D721Med (cell line): ENCODE results near the gene PSMF1.
"Not testable (repeated sequence)": the region's sequence is repeated elsewhere in the genome, so short reads cannot be mapped to it uniquely, and the experiment has no call there.

ENCODE experiments used
- DNase-seq: peaks from one replicate; pipeline ENCODE4 v3.0.0; 2011; ENCODE audit warnings: low spot score; ENCODE audit not compliant: insufficient read length
- FAIRE-seq: peaks from 2 replicates; lab custom pipeline; 2011; peaks lifted over from hg19 to GRCh38; lab: Jason Lieb, UNC
- CTCF ChIP-seq: IDR thresholded peaks from 2 replicates; pipeline ENCODE4 v1.5.1; 2012; ENCODE audit warnings: mild to moderate bottlenecking, control low read depth; ENCODE audit not compliant: insufficient read depth; ENCODE audit errors: missing control alignments

The PSMF1 gene

GRCh38 chr20:1146957-1147356, 28.6 kb downstream of the PSMF1 start:
- TF ChIP-seq CTCF: no peak
- FAIRE-seq (no peak), DNase-seq (no peak)

GRCh38 chr20:1149812-1150211, 31.4 kb downstream of the PSMF1 start:
- not testable (repeated sequence) for DNase-seq, FAIRE-seq

- FAIRE-seq: no peak
- DNase-seq: no peak
- no peak for TF ChIP-seq CTCF
These were observed 31.8 kb downstream of the PSMF1 start for GRCh38 chr20:1150218-1150617.

GRCh38 chr20:1150968-1151367, 32.6 kb downstream of the PSMF1 start:
- no peak for TF ChIP-seq CTCF
- no peak for FAIRE-seq
- no peak for DNase-seq

GRCh38 chr20:1154226-1154625, 35.8 kb downstream of the PSMF1 start:
- TF ChIP-seq CTCF: no peak
- DNase-seq (no peak), FAIRE-seq (no peak)

GRCh38 chr20:1154691-1155090, 36.3 kb downstream of the PSMF1 start:
- TF ChIP-seq CTCF: no peak
- DNase-seq (no peak), FAIRE-seq (no peak)

- TF ChIP-seq CTCF: no peak
- no peak for DNase-seq
- FAIRE-seq: no peak
These were observed 36.9 kb downstream of the PSMF1 start for GRCh38 chr20:1155342-1155741.

GRCh38 chr20:1160496-1160895, 42.1 kb downstream of the PSMF1 start:
- FAIRE-seq: no peak
- no peak for DNase-seq
- TF ChIP-seq CTCF: no peak
